ENCODE data around the gene PRCD. TPM values are rescaled to one million over a fixed set of nuclear protein-coding genes. Genes with fewer than 3 reads are reported as not detected.

Gene PRCD
- polyA plus RNA-seq, 3 donors: 1.6 to 14.4 (median 4.7) TPM

- no peak overlapping the region for H3K27ac ChIP-seq (ENCODE audit: low read depth, low read length)
- WGBS, 3 donors: 92 to 98% (median 97%) methylated on average over 7 of the region's 7 CpGs
These were observed 38.0 kb downstream of the PRCD start for GRCh38 chr17:76577876-76578275.

GRCh38 chr17:76578376-76578775, 38.5 kb downstream of the PRCD start:
- 75 to 84% (median 84%) methylated on average over 5 of the region's 5 CpGs for WGBS, 3 donors
- H3K27ac ChIP-seq (ENCODE audit: low read depth, low read length): no peak overlapping the region

DNA sequence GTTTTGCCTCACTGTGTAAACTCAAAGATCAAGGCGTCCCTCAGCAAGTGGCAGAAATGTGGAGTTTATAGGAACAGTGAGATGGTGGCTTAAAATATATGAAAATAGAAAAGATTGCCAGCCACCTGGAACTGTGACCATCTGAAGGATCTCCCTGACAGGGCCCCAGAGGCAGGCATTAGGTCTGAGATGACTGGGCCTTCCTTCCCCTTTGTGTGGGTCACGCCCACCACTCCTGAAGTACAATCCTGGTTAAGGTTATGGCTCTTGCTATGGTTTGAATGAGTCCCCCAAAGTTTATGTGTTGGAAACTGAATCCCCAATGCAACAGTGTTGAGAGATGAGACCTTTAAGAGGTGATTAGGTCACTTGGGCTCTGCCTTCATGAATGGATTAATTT, 39.4 kb downstream of the PRCD start:
- WGBS, 3 donors: 74 to 98% (median 81%) methylated on average over 2 of the region's 2 CpGs
- H3K27ac ChIP-seq (ENCODE audit: low read depth, low read length): no peak overlapping the region

GRCh38 chr17:76581515-76581914, 41.7 kb downstream of the PRCD start:
- WGBS, 3 donors: 80 to 92% (median 89%) methylated on average over 4 to 5 of the region's 5 CpGs
- H3K27ac ChIP-seq (ENCODE audit: low read depth, low read length): no peak overlapping the region

- 29 to 32% (median 30%) methylated on average over 3 of the region's 3 CpGs for WGBS, 3 donors
- no peak overlapping the region for H3K27ac ChIP-seq (ENCODE audit: low read depth, low read length)
These were observed 42.8 kb downstream of the PRCD start for GRCh38 chr17:76582660-76583059.

DNA sequence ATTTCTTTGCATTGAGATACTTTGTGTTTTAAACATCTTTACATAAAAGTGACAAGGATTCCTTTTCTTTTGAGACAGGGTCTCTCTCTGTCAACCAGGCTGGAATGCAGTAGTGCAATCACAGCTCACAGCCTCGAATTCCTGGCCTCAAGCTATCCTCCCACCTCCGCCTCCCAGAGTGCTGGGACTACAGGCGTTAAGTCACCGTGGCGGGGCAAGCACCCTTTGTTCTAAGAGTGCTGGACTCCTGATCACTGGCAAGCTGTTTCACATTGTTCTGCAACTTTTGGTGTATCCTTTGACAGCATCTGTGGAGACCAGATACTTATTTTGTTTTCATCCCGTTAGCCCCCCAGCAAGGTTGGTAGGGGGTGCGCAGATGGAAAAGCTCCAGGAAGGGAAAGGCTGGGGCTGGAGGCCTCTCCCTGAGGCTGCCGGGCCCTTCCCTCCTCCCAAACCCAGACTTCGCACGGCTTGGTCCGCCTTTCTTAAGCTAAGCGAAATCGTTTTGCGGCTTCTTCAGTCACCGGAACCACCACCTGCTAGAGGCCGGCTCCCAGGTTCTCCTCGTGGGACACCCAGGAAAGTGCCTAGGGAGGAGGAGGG, 44.7 kb downstream of the PRCD start:
- 25 to 29% (median 26%) methylated on average over 17 of the region's 17 CpGs for WGBS, 3 donors
- no peak overlapping the region for H3K27ac ChIP-seq (ENCODE audit: low read depth, low read length)

GRCh38 chr17:76585033-76585648, 45.3 kb downstream of the PRCD start:
- WGBS, 3 donors: 0 to 1% (median 1%) methylated on average over 54 to 62 of the region's 62 CpGs
- no peak overlapping the region for H3K27ac ChIP-seq (ENCODE audit: low read depth, low read length)

DNA sequence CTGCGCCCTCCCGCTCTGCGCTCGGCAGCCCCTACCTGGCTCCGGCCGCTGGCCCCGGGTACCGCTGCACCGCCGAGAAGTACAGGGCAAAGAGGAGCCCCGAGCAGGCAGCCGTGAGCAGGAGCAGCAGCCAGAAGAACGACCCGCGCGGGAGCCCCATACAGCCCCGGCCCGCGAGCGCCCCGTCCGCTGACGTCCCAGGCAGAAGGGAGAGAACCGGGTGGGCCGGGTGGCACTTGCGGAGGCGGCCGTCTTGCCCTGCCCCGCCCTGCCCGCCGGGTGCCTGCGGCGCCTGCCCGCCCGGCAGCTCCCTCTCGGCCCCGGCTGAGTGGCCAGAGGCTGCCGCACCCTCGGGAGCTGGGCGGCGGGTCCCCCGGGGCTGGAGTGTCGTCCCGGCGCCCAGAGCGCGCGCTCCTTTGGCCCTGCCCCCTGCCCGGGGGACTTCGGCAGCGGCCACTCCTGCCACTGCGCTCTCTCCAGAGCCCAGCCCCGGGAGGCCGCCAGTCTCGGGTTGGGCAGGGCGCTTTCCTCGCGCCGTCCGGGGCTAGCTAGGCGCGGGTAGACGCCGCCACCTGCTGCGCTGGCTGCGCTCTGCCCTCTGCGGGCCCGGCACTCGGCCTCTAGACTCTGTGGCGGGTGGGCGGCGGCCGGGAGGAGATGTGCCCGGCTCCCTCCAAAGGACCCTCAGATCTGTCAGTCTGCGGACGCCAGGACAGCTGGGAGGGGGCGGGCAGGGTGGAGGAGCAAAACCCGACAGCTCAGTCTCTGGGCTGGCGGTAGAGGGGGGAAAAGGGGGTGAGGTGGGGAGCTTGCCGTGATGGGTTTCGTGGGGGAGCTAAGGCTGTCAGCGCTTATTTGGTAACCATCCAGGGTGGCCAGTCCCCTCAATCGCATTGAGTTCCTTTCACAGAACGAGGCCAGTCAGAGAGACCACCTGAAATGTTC, 46.1 kb downstream of the PRCD start, which contains the start of gene ST6GALNAC2:
TSS of gene ST6GALNAC2 (minus strand) at position 212 of the 945 bp plus-strand sequence. CDS start at position 160, 52 bp downstream.
- H3K27ac ChIP-seq (ENCODE audit: low read depth, low read length): no peak within 1 kb of the TSS
- WGBS, 3 donors: 1 to 2% (median 1%) methylated on average over 62 to 83 of the region's 84 CpGs

DNA sequence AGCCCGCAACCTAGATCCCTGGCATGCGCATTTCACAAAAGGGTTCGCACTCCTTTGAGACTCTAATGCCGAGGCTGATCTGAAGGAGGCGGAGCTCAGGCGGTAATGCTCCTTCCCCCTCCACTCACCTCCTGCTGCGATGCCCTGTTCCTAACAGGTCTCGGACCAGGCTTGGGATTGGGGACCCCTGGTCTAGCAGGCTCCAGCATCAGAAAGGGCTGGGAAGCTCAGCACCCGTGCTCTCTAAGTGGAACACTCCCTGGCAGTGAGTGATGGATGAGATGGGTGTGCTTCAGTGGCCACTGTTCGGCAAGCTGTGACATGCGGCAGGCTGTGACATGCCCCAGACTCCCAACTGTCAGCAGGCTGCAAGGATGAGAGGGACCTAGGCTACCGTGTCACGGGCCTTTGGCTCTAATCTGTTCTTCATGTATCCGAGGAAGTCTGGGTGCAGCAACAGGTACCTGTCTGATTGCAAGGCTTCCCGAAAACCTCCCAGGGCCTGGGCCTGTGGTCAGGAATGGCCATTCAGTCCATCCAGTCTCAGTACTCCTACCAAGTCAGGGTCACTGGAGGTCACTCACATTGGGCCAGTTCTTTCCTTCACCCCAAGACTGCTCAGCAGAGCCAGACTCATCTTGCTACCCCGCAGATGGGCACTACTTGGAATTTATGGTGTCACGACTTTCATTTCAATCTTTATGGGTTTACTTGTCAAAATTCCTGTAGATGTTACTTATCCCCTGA, 47.1 kb downstream of the PRCD start:
- WGBS, 3 donors: 28 to 55% (median 29%) methylated on average over 17 of the region's 17 CpGs
- no peak overlapping the region for H3K27ac ChIP-seq (ENCODE audit: low read depth, low read length)

DNA sequence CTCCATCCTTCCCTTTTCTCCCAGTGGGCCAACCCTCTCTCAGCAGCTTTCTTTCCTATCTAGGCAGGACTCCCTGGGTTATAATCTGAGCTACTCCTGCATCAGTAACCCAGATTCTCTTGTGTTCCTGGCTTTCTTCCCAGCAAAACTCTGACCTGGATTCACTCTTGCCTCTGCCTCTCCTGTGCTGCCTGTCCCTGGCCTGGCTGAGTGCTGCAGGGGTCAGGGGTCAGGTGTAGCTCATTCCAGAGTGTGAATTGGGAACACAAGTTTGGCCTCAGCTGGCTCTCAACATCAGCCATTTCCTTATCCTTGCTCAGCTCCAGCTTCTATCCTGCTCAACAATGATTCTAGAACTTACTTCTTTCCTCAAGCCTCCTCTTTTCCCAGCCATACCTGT, 48.3 kb downstream of the PRCD start:
- no peak overlapping the region for H3K27ac ChIP-seq (ENCODE audit: low read depth, low read length)

- 76 to 82% (median 80%) methylated on average over 8 of the region's 8 CpGs for WGBS, 3 donors
- H3K27ac ChIP-seq (ENCODE audit: low read depth, low read length): no peak overlapping the region
These were observed 53.6 kb downstream of the PRCD start for GRCh38 chr17:76593384-76593826.

DNA sequence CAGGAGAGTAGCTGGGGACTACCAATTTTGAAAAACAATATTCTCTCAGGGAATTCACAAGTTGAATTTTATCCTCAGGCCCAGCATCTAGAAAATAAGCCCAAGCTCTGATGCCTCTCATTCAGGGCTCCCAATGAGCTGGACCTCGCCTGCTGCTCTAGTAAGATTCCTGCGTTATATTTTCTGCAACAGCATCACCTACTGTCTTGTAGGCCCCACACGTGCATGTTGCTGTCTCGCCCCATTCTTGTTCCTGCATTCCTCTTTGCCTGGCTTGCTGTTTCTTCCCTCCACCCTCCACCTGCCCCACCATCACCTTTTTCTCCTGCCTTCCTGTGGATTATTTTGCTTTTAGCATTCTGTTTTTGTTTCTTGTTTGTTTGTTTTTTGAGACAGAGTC, 54.1 kb downstream of the PRCD start:
- WGBS, 3 donors: 84 to 86% (median 85%) methylated on average over 4 of the region's 4 CpGs
- H3K27ac ChIP-seq (ENCODE audit: low read depth, low read length): no peak overlapping the region

- WGBS, 3 donors: 64 to 85% (median 68%) methylated on average over 3 of the region's 3 CpGs
- H3K27ac ChIP-seq (ENCODE audit: low read depth, low read length): no peak overlapping the region
These were observed 54.8 kb downstream of the PRCD start for GRCh38 chr17:76594690-76595089.

Other genes starting within 250 kb of the PRCD start
- 1 to 10 TPM; 1.3 to 2.2 (median 2.2) TPM for gene QRICH2, start 231.8 kb upstream of the PRCD start, polyA plus RNA-seq
- 10 to 100 TPM; 25.6 to 40.7 (median 30.6) TPM for gene PRPSAP1, start 186.1 kb upstream of the PRCD start, polyA plus RNA-seq
- 10 to 100 TPM in 2 of 3 donors, 1 to 10 TPM in 1; 8.4 to 33.0 (median 15.5) TPM for gene SPHK1, start 155.4 kb upstream of the PRCD start, polyA plus RNA-seq
- gene UBE2O, start 86.9 kb upstream of the PRCD start, polyA plus RNA-seq: 10 to 100 TPM in 2 of 3 donors, 1 to 10 TPM in 1; 6.2 to 10.1 (median 10.0) TPM
- under 1 TPM in 1 of 3 donors, not detected in 2; 0.08 TPM for gene AANAT, start 72.4 kb upstream of the PRCD start, polyA plus RNA-seq
- gene RHBDF2, start 38.6 kb upstream of the PRCD start, polyA plus RNA-seq: 10 to 100 TPM; 14.1 to 20.8 (median 19.8) TPM
- 10 to 100 TPM in 2 of 3 donors, 1 to 10 TPM in 1; 8.4 to 77.6 (median 54.4) TPM for gene CYGB, start 2.3 kb upstream of the PRCD start, polyA plus RNA-seq
- gene ST6GALNAC2, start 45.8 kb downstream of the PRCD start, polyA plus RNA-seq: 1 to 10 TPM; 2.0 to 6.4 (median 4.2) TPM
- 1 to 10 TPM in 2 of 3 donors, under 1 TPM in 1; 0.41 to 7.0 (median 2.2) TPM for gene ST6GALNAC1, start 103.7 kb downstream of the PRCD start, polyA plus RNA-seq
- 100 to 1,000 TPM in 2 of 3 donors, 10 to 100 TPM in 1; 47.6 to 192 (median 176) TPM for gene MXRA7, start 170.9 kb downstream of the PRCD start, polyA plus RNA-seq
- 10 to 100 TPM; 19.3 to 51.5 (median 32.4) TPM for gene JMJD6, start 186.6 kb downstream of the PRCD start, polyA plus RNA-seq
- gene METTL23, start 186.8 kb downstream of the PRCD start, polyA plus RNA-seq: 10 to 100 TPM; 30.2 to 33.4 (median 30.9) TPM
- gene SRSF2, start 197.3 kb downstream of the PRCD start, polyA plus RNA-seq: 100 to 1,000 TPM in 2 of 3 donors, 10 to 100 TPM in 1; 60.6 to 298 (median 109) TPM
- 10 to 100 TPM in 2 of 3 donors, 1 to 10 TPM in 1; 8.5 to 15.4 (median 15.0) TPM for gene MFSD11, start 198.1 kb downstream of the PRCD start, polyA plus RNA-seq

All from adipose tissue (tissue), 3 donors.